ENCODE data around the gene CYP11A1. TPM values are rescaled to one million over a fixed set of nuclear protein-coding genes. Genes with fewer than 3 reads are reported as not detected.

Gene CYP11A1
- total RNA-seq, 1 experiment from 2014 or later = not detected

- peak; percentile 49 for DNase-seq (ENCODE audit: low read depth, low spot score)
- in situ Hi-C loops (cut with HindIII; ENCODE audit: low pct_unique_long_range_greater_than_20kb, low sequenced_read_pairs) = loop anchor here (25.0 kb wide), 1 partner anchor 191 kb away; no protein-coding TSS in a partner anchor
Measured at GRCh38 chr15:74302821-74303359, 64.6 kb downstream of the CYP11A1 start.

- in situ Hi-C loops (cut with HindIII; ENCODE audit: low pct_unique_long_range_greater_than_20kb, low sequenced_read_pairs) = loop anchor here (25.0 kb wide), 1 partner anchor 189 kb away; no protein-coding TSS in a partner anchor
- no peak for DNase-seq (ENCODE audit: low read depth, low spot score)
Measured at GRCh38 chr15:74301583-74302361, 65.7 kb downstream of the CYP11A1 start.

- DNase-seq (ENCODE audit: low read depth, low spot score) = no peak
- in situ Hi-C loops (cut with HindIII; ENCODE audit: low pct_unique_long_range_greater_than_20kb, low sequenced_read_pairs) = loop anchor here (25.0 kb wide), 1 partner anchor 188 kb away; no protein-coding TSS in a partner anchor
Measured at GRCh38 chr15:74300057-74300795, 67.2 kb downstream of the CYP11A1 start.

- in situ Hi-C loops (cut with HindIII; ENCODE audit: low pct_unique_long_range_greater_than_20kb, low sequenced_read_pairs) = no loop called here
- DNase-seq (ENCODE audit: low read depth, low spot score) = no peak
Measured at GRCh38 chr15:74297887-74298286, 69.6 kb downstream of the CYP11A1 start.

- DNase-seq (ENCODE audit: low read depth, low spot score) = no peak
- in situ Hi-C loops (cut with HindIII; ENCODE audit: low pct_unique_long_range_greater_than_20kb, low sequenced_read_pairs) = no loop called here
Measured at GRCh38 chr15:74295800-74296199, 71.6 kb downstream of the CYP11A1 start.

- no peak for DNase-seq (ENCODE audit: low read depth, low spot score)
- in situ Hi-C loops (cut with HindIII; ENCODE audit: low pct_unique_long_range_greater_than_20kb, low sequenced_read_pairs) = no loop called here
Measured at GRCh38 chr15:74294010-74294409, 73.4 kb downstream of the CYP11A1 start.

GRCh38 chr15:74293021-74293810, 74.2 kb downstream of the CYP11A1 start:
- no peak for DNase-seq (ENCODE audit: low read depth, low spot score)

DNA sequence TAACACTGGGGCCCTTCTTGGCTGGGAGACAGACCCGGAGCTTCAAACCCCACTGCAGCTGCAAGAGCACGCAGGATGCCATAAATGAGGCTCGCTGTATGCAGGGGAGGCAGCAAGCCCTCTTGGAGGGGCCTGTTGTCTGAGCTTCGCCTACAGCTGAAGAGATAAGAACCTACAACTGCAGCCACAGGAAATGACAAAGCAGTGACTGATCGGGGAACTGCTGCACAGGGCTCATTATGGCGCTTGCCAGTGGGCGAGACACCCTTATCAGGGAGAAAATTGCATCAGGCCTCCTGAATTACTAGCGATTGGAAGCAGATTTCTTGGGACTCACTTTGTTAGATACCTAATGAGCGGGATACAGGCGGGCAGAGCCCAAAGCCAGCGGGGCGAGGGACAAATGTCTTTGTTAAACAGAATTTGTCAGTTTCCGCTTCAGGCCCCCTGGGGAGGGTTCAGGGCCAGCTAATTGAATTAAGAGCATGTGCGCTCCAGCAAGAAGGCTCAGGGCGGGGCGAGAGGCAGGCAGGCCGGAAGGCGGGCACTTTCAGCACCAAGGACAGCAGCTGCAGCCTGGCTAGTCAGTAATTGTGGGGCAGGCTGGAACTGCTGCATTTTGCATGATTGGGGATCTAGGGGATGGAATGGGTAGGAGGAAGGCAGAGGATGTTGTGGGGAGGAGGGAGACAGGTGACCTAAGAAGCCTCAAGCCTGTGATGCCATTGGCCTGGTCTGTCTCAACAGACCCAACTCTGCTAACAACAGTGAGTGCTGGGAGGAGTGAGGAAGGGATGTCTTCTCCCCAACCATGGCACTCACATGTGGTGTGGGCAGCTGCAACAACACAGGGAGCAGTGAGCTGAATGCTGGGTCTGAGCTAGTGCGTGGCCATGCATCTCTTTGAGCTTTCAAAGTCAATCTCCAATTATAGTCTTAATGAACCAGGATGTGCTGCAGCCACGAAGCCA, 76.1 kb downstream of the CYP11A1 start:
- DNase-seq (ENCODE audit: low read depth, low spot score) = peak; percentile 53
- in situ Hi-C loops (cut with HindIII; ENCODE audit: low pct_unique_long_range_greater_than_20kb, low sequenced_read_pairs) = no loop called here

More at GRCh38 chr15:74293021-74293810, 74.2 kb downstream of the CYP11A1 start:
- in situ Hi-C loops (cut with HindIII; ENCODE audit: low pct_unique_long_range_greater_than_20kb, low sequenced_read_pairs) = no loop called here

DNA sequence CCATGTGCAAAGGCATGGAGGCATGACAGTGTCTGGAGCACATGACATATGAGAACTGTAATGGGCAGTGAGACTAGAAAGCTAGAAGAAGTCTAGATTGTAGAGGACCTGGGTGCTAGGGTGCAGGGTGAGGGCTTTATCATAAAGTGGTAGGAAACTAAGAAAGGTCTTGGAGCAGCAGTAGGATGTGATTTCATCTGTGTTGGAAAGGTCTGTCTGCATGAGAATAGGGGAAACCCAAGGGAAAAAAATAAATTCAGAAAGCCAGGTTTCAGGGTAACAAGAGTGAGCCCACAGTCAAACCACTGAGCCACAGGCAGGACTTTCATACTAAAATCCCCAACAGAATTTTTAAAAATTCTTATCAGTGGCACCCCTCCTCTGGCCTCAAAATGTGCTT, 76.8 kb downstream of the CYP11A1 start:
- no peak for DNase-seq (ENCODE audit: low read depth, low spot score)
- in situ Hi-C loops (cut with HindIII; ENCODE audit: low pct_unique_long_range_greater_than_20kb, low sequenced_read_pairs) = no loop called here

DNA sequence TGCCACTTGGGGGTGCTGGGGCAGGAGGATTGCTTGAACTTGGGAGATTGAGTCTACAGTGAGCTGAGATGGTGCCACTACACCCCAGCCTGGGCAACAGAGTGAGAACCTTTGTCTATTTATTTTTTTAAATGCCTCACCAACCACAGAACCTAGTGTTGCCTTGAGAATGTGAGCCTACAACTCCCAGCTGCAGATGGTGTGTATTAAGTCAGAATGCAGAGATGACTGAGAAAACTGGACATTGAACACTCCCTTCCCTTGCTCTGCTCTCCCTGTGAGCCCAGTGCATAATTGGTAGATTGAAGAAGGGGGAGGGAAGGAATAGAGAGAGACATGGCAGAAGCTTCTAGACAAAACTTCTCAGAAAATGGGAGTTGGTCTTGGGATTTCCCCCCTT, 77.8 kb downstream of the CYP11A1 start:
- in situ Hi-C loops (cut with HindIII; ENCODE audit: low pct_unique_long_range_greater_than_20kb, low sequenced_read_pairs) = no loop called here
- DNase-seq (ENCODE audit: low read depth, low spot score) = no peak

Small RNAs within 50 kb of the gene (small RNA-seq; reads per million reads assigned to genes)
- 0 reads per million in 2 experiments for gene MIR6881

Other genes starting within 250 kb of the CYP11A1 start
- gene ISLR2, start 237.1 kb downstream of the CYP11A1 start, total RNA-seq (2014; rRNA removed; shearing (Covaris generic)) = not detected in 2 replicates
- not detected in 2 replicates for gene ISLR, start 193.9 kb downstream of the CYP11A1 start, total RNA-seq (2014; rRNA removed; shearing (Covaris generic))
- gene STRA6, start 164.9 kb downstream of the CYP11A1 start, total RNA-seq (2014; rRNA removed; shearing (Covaris generic)) = not detected in 2 replicates
- not detected in 2 replicates for gene CCDC33, start 131.3 kb downstream of the CYP11A1 start, total RNA-seq (2014; rRNA removed; shearing (Covaris generic))
- 15.5 and 20.9 TPM in 2 replicates for gene SEMA7A, start 66.3 kb upstream of the CYP11A1 start, total RNA-seq (2014; rRNA removed; shearing (Covaris generic))
- 87.2 and 88.9 TPM in 2 replicates for gene UBL7, start 93.5 kb upstream of the CYP11A1 start, total RNA-seq (2014; rRNA removed; shearing (Covaris generic))
- gene ARID3B, start 173.6 kb upstream of the CYP11A1 start, total RNA-seq (2014; rRNA removed; shearing (Covaris generic)) = 3.4 and 3.7 TPM in 2 replicates
- 44.4 and 53.2 TPM in 2 replicates for gene CLK3, start 248.2 kb upstream of the CYP11A1 start, total RNA-seq (2014; rRNA removed; shearing (Covaris generic))